Fibroblast of skin of left quadriceps (primary cell): Measurements from ENCODE around the gene HOXB4.
A peak's percentile ranks its signal among the peaks of the same experiment; 100 is the strongest.

Experiments
- DNase-seq, 2 experiments: peaks; one replicate each; pipeline ENCODE4 v3.0.0-alpha.2; 2013; ENCODE audit warnings: low read depth in 2 of 2

HOXB4 gene

GRCh38 chr17:48615047-48615962 is 37.2 kb upstream of the HOXB4 start, which contains the start of gene HOXB8:
Gene HOXB8, minus strand, starts transcription at chr17:48615292. Its CDS starts 588 bp downstream, at chr17:48614704.
- no peak for DNase-seq

GRCh38 chr17:48613862-48614694 is 35.9 kb upstream of the HOXB4 start:
- DNase-seq = no peak

- no peak for DNase-seq
Observed at GRCh38 chr17:48612854-48613691, 34.9 kb upstream of the HOXB4 start.

- DNase-seq = no peak
Observed at GRCh38 chr17:48612456-48612853, 34.3 kb upstream of the HOXB4 start.

GRCh38 chr17:48611681-48612455 is 33.7 kb upstream of the HOXB4 start:
- DNase-seq = no peak

- no peak for DNase-seq
Observed at GRCh38 chr17:48611213-48611612, 33.1 kb upstream of the HOXB4 start.

- peak; percentile 57 to 64 for DNase-seq
Observed at GRCh38 chr17:48610282-48611211, 32.4 kb upstream of the HOXB4 start, which contains the start of gene HOXB7. Gene HOXB7, minus strand, starts transcription at chr17:48611017. Its CDS starts 99 bp downstream, at chr17:48610918.

GRCh38 chr17:48609759-48610281 is 31.7 kb upstream of the HOXB4 start:
- DNase-seq = no peak

- DNase-seq = no peak
Observed at GRCh38 chr17:48609033-48609432, 30.9 kb upstream of the HOXB4 start.

- no peak for DNase-seq
Observed at GRCh38 chr17:48608494-48608834, 30.3 kb upstream of the HOXB4 start.

GRCh38 chr17:48606892-48607614 is 28.9 kb upstream of the HOXB4 start:
- no peak for DNase-seq

- no peak for DNase-seq
Observed at GRCh38 chr17:48605991-48606891, 28.1 kb upstream of the HOXB4 start.

GRCh38 chr17:48605409-48605919 is 27.3 kb upstream of the HOXB4 start:
- DNase-seq = no peak

GRCh38 chr17:48604770-48605329 is 26.7 kb upstream of the HOXB4 start, which contains the start of gene HOXB6:
Gene HOXB6, minus strand, starts transcription at chr17:48604986. Its CDS starts 6,836 bp downstream, at chr17:48598150.
- no peak for DNase-seq

GRCh38 chr17:48603959-48604769 is 26.0 kb upstream of the HOXB4 start:
- DNase-seq = no peak
